ENCODE results near the gene MINK1. TPM values are rescaled to one million over a fixed set of nuclear protein-coding genes. Genes with fewer than 3 reads are reported as not detected.

Gene MINK1
- total and polyA plus RNA-seq, 5 donors = 31.1 to 54.7 (median 48.8) TPM

GRCh38 chr17:4836221-4836620 is 3.1 kb downstream of the MINK1 start:
- Histone ChIP-seq H3K27me3 (ENCODE audit: control insufficient read depth, insufficient read depth) (no peaks in the 10 kb centered on the region), H3K4me1 (ENCODE audit: control insufficient read depth, insufficient read depth, low read length) (peaks cover 15% of the 10 kb centered on the region), H3K4me3 (ENCODE audit: low read length) (no peak overlapping the region), H3K27ac (ENCODE audit: low read length) (no peak overlapping the region), H3K9me3 (ENCODE audit: control insufficient read depth, low read length) (no peaks in the 10 kb centered on the region)
- WGBS = 83% methylated on average over 4 of the region's 4 CpGs
- ATAC-seq (no peak), DNase-seq (no peak)
- intact Hi-C loops (cut with DNase I) = loop anchor here in 1 of 4 donors (10.0 kb wide), 1 partner anchor 49 kb away; no protein-coding TSS in a partner anchor

DNA sequence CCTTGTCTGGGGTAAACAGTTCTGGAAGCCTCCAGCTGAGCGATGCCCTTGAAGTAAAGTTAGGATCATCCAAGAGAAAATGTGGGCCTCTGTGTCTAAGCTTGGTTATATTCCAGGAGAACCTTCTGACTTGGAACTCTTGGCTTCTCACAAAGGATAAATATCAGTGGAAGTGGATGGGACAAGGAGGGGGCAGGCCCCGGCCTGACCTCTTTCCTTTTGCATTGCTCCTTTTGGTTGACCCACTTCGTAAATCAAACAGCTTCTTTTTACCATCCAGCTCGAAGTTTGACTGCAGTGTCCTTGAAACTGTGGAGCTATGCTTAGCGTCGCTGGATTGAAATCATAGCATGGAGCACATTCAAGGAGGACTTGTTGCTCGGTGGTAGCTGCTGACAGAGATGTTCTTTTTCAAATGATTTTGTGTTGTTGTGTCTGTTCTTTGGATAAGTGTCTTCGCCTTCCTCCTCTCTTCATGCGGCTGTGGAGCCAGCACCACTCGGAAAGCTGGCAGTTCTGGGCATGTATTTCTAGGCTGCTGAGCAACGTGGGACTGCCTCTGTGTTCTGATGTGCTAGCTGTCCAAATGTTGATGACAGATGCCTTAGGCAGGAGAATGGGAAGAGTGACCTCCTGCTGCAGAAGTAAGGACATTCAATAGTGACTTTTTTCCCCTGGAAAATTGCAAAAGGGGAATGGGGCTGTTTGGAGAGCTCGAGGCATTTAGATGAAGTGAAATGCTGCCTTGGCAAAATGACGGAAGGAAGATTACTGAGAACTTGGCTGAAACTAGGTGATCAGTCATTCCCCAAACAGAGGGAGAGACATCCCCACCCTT is 4.5 kb downstream of the MINK1 start:
- Histone ChIP-seq H3K4me3 (ENCODE audit: low read length) (no peak overlapping the region), H3K27me3 (ENCODE audit: control insufficient read depth, insufficient read depth) (no peaks in the 10 kb centered on the region), H3K4me1 (ENCODE audit: control insufficient read depth, insufficient read depth, low read length) (peaks cover 15% of the 10 kb centered on the region), H3K27ac (ENCODE audit: low read length) (peak overlapping the region; percentile 57), H3K9me3 (ENCODE audit: control insufficient read depth, low read length) (no peaks in the 10 kb centered on the region)
- 33% methylated on average over 13 of the region's 13 CpGs for WGBS
- intact Hi-C loops (cut with DNase I) = loop anchor here in 1 of 4 donors (10.0 kb wide), 1 partner anchor 47 kb away; no protein-coding TSS in a partner anchor
- DNase-seq (peak in 2 of 3 donors; percentile 59 to 63), ATAC-seq (peak in 1 of 2 donors; percentile 20)

DNA sequence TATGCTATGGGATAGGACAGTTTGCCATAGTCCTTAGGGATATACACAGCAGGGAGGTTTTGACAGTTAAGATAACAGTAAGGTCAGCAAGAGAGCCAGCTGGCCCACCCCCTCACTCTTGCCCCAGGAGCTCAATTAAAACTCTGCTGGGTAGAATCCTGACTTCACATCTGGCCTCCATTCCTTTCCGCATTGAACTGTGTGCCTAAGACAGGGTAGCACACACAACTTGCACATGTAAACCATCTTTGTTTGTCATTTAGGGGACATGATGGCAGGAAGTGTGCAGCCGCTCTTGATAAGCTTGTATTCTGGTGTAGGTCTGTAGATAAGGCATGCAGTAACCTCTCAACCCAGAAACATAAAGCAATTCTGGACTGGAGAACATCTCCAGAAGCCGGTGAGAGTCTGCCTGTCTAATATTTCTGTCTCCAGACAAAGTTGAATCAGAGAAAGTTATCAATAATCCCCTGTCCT is 5.2 kb downstream of the MINK1 start:
- intact Hi-C loops (cut with DNase I) = loop anchor here in 1 of 4 donors (10.0 kb wide), 1 partner anchor 46 kb away; no protein-coding TSS in a partner anchor
- Histone ChIP-seq H3K4me1 (ENCODE audit: control insufficient read depth, insufficient read depth, low read length) (peaks cover 15% of the 10 kb centered on the region), H3K4me3 (ENCODE audit: low read length) (no peak overlapping the region), H3K27ac (ENCODE audit: low read length) (peak overlapping the region; percentile 57), H3K27me3 (ENCODE audit: control insufficient read depth, insufficient read depth) (no peaks in the 10 kb centered on the region), H3K9me3 (ENCODE audit: control insufficient read depth, low read length) (no peaks in the 10 kb centered on the region)
- WGBS = 65% methylated on average over 3 of the region's 3 CpGs
- DNase-seq (peak in 1 of 3 donors; percentile 20), ATAC-seq (no peak)

DNA sequence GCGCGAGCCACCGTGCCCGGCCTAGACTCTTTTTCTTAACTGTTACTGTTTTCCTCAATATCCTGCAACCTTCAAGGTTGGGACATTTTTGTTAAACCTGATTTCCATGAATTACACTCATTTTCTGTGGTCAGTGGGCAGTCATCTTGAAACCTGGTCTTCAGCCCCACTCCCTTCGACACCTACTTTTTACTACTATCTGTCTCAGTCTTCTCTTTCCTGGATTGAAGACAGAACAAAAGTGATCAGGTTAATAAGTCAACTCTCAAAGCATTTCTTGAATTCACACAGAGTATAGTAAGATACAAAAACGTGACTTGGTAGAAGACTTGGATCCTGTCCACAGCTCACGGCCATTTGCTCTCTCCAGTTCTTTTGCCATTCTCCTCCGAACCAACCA is 6.1 kb downstream of the MINK1 start:
- intact Hi-C loops (cut with DNase I) = loop anchor here in 1 of 4 donors (10.0 kb wide), 1 partner anchor 46 kb away; no protein-coding TSS in a partner anchor
- no peaks in the 10 kb centered on the region for H3K27me3 ChIP-seq (ENCODE audit: control insufficient read depth, insufficient read depth)
- H3K4me1 ChIP-seq (ENCODE audit: control insufficient read depth, insufficient read depth, low read length) = peaks cover 15% of the 10 kb centered on the region
- no peak overlapping the region for H3K4me3 ChIP-seq (ENCODE audit: low read length)
- H3K27ac ChIP-seq (ENCODE audit: low read length) = no peak overlapping the region
- ATAC-seq = no peak
- H3K9me3 ChIP-seq (ENCODE audit: control insufficient read depth, low read length) = no peaks in the 10 kb centered on the region
- no peak for DNase-seq
- WGBS = 84% methylated on average over 8 of the region's 8 CpGs

DNA sequence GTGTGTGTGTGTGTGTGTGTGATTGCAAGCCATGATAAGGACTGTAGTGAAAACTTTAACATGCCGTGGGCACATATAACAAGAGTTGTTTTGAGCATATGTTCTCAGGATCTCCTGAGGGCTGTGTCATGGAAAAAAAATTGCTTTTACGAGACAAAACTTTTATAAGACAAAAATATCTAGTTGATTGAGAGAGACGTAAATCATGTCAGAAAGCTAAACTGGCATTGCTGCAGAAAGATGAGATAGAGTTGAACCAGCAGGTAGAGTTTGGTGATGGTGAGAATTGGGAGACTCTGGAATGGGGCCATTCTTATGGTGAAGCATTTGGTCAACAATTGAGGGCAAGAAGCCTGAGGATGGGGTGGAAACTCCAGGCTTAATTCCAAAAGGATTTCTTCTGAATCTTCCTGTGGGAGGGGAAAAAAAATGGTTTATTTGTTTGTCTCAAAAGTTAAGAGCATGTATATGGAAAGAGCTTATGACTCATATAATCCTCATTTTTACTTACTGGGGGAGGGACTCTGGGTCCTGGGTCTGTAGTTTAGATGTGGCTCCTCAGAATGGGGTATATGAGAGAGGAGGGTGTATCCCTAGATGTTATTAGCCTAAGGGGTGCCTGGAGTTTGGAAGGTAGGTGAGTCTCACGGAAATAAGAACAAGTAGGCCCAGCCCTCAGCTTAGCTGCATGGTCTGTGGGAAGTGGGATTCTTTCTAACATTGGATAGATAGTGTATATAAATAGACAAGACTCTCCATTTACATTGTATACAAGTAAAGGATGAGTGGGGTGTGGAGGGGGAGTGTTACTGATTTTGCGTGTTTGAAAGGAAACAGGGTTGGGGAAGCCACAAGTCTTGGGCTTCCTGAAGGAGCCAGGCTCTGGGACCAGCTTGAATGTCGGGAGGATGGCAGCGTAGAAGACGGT is 7.1 kb downstream of the MINK1 start:
- no peak for ATAC-seq

GRCh38 chr17:4840893-4841242 is 7.7 kb downstream of the MINK1 start:
- H3K27ac ChIP-seq (ENCODE audit: low read length) = no peak overlapping the region
- 84% methylated on average over 10 of the region's 10 CpGs for WGBS
- peaks cover 13% of the 10 kb centered on the region for H3K4me1 ChIP-seq (ENCODE audit: control insufficient read depth, insufficient read depth, low read length)
- H3K9me3 ChIP-seq (ENCODE audit: control insufficient read depth, low read length) = no peaks in the 10 kb centered on the region
- H3K4me3 ChIP-seq (ENCODE audit: low read length) = no peak overlapping the region
- no peaks in the 10 kb centered on the region for H3K27me3 ChIP-seq (ENCODE audit: control insufficient read depth, insufficient read depth)
- ATAC-seq (no peak), DNase-seq (peak in 1 of 3 donors; percentile 14)
- intact Hi-C loops (cut with DNase I) = no loop called here

More for the DNA sequence above, 7.1 kb downstream of the MINK1 start:
- Histone ChIP-seq H3K27me3 (ENCODE audit: control insufficient read depth, insufficient read depth) (no peaks in the 10 kb centered on the region), H3K4me1 (ENCODE audit: control insufficient read depth, insufficient read depth, low read length) (peaks cover 15% of the 10 kb centered on the region), H3K27ac (ENCODE audit: low read length) (no peak overlapping the region), H3K4me3 (ENCODE audit: low read length) (no peak overlapping the region), H3K9me3 (ENCODE audit: control insufficient read depth, low read length) (no peaks in the 10 kb centered on the region)
- 71% methylated on average over 8 of the region's 8 CpGs for WGBS
- intact Hi-C loops (cut with DNase I) = loop anchor here in 1 of 4 donors (10.0 kb wide), 1 partner anchor 45 kb away; no protein-coding TSS in a partner anchor
- no peak for DNase-seq

DNA sequence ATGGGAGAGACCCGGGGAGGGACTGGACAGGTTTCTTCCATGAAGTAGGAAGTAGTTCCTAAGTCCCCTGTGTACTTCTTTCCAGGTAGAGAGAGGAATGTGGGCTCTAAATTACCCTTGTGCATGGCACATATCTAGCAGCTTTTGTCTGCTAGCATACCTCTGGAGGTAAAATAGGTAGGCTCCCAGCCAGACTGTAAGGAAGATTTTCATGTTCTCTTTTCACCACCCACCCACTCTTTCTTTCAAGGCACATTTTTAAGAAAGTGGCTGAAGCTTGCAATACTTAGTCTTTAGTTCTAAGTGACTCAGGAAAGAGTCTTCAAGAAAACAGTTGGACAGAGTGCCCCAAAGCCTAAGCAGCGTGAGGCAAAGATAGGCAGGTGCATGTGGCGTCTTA is 9.2 kb downstream of the MINK1 start:
- intact Hi-C loops (cut with DNase I) = no loop called here
- Histone ChIP-seq H3K4me3 (ENCODE audit: low read length) (no peak overlapping the region), H3K4me1 (ENCODE audit: control insufficient read depth, insufficient read depth, low read length) (peaks cover 13% of the 10 kb centered on the region), H3K27ac (ENCODE audit: low read length) (no peak overlapping the region), H3K9me3 (ENCODE audit: control insufficient read depth, low read length) (no peaks in the 10 kb centered on the region), H3K27me3 (ENCODE audit: control insufficient read depth, insufficient read depth) (no peaks in the 10 kb centered on the region)
- WGBS = 96% methylated on average over 3 of the region's 3 CpGs
- no peak for ATAC-seq
- no peak for DNase-seq

GRCh38 chr17:4843321-4844000 is 10.3 kb downstream of the MINK1 start:
- no peak for DNase-seq
- Histone ChIP-seq H3K27me3 (ENCODE audit: control insufficient read depth, insufficient read depth) (no peaks in the 10 kb centered on the region), H3K27ac (ENCODE audit: low read length) (no peak overlapping the region), H3K4me3 (ENCODE audit: low read length) (no peak overlapping the region), H3K4me1 (ENCODE audit: control insufficient read depth, insufficient read depth, low read length) (peaks cover 4% of the 10 kb centered on the region), H3K9me3 (ENCODE audit: control insufficient read depth, low read length) (no peaks in the 10 kb centered on the region)
- 89% methylated on average over 9 of the region's 9 CpGs for WGBS
- no peak for ATAC-seq
- intact Hi-C loops (cut with DNase I) = no loop called here

DNA sequence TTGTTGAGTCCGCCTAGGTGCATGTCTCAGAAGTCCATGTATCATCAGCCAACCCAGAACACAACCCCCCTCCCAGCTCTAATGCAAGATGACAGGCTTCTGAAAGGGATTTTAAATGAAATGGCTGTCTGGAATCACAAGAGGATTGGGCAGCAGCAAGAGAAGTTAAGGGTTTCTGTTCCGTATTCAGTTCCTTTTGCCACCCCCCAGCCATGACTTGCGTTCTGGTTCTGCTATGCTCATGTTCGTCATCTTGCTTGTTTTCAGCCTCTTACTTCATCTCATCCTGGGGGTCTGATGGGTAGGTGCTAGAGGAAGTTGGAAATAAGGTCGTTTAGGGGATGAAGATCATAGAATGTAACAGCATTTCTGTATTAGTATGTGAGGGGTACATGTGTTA is 12.0 kb downstream of the MINK1 start:
- no peak for DNase-seq
- WGBS = 81% methylated on average over 5 of the region's 5 CpGs
- no peak overlapping the region for H3K27ac ChIP-seq (ENCODE audit: low read length)
- H3K4me3 ChIP-seq (ENCODE audit: low read length) = no peak overlapping the region
- H3K4me1 ChIP-seq (ENCODE audit: control insufficient read depth, insufficient read depth, low read length) = no peaks in the 10 kb centered on the region
- H3K9me3 ChIP-seq (ENCODE audit: control insufficient read depth, low read length) = no peaks in the 10 kb centered on the region
- no peak for ATAC-seq
- no peaks in the 10 kb centered on the region for H3K27me3 ChIP-seq (ENCODE audit: control insufficient read depth, insufficient read depth)
- intact Hi-C loops (cut with DNase I) = no loop called here

DNA sequence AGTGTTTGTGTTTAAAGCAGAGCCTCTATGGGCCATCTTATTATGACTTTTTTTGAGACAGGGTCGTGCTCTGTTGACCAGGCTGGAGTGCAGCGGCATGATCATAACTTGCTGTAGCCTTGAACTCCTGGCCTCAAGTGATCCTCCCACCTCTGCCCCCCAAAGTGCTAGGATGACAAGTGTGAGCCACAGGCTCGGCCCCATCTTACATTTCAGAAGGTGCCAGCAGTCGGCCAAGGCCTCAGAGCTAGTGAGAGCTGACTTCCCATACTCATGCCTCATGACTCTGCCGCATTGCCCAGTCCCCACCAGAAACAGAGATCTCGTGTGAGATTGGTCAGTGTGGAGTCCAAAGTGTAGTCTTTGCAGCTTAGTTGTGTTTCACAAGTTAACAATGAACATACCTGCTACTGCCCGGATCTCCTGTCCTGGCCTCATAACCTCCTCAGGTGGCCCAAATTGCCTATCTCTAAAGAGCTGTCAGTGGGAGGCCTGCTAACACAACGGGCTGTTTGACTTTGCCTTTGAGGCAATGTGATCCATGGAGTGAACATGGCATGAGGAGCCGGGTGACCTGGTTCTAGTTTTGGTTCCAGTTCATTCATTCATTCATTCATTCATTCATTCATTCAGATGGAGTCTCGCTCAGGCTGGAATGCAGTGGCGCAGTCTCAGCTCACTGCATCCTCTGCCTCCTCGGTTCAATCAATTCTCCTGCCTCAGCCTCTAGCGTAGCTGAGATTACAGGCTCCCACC is 13.7 kb downstream of the MINK1 start:
- H3K4me1 ChIP-seq (ENCODE audit: control insufficient read depth, insufficient read depth, low read length) = peaks cover 2% of the 10 kb centered on the region
- intact Hi-C loops (cut with DNase I) = no loop called here
- no peak overlapping the region for H3K27ac ChIP-seq (ENCODE audit: low read length)
- no peak overlapping the region for H3K4me3 ChIP-seq (ENCODE audit: low read length)
- no peak for ATAC-seq
- WGBS = 93% methylated on average over 13 of the region's 13 CpGs
- H3K9me3 ChIP-seq (ENCODE audit: control insufficient read depth, low read length) = no peaks in the 10 kb centered on the region
- no peaks in the 10 kb centered on the region for H3K27me3 ChIP-seq (ENCODE audit: control insufficient read depth, insufficient read depth)
- DNase-seq = no peak
